IMR-90 (cell line): Measurements from ENCODE around the gene PDZRN3. TPM values are rescaled to one million over a fixed set of nuclear protein-coding genes. Genes with fewer than 3 reads are reported as not detected.

Source experiments
- ATAC-seq: fragments of 200-7000 bp; cut with Tn5 transposase; 2 replicates; pipeline ENCODE4 v1.9.1; 2020; ENCODE audit warnings: low read depth, mild to moderate bottlenecking, moderate library complexity
- BruUV-seq: library from RNA; stranded (reverse); fragments of 400-500 nt; replicated peaks from 2 replicates; lab custom pipeline; 2021; lab: Mats Ljungman, UMichigan
- CTCF ChIA-PET: fragments of 300-600 bp; formaldehyde crosslinking; extraction: SDS; loops from one replicate; lab custom pipeline; 2021; ENCODE audit warnings: antibody characterized with exemption; lab: Yijun Ruan, JAX
- POLR2A ChIA-PET: fragments of 300-600 bp; sonication (Branson Sonifier 250); formaldehyde crosslinking; loops from one replicate; lab custom pipeline; 2022; ENCODE audit warnings: antibody characterized with exemption; ENCODE audit not compliant: unreplicated experiment; lab: Charles Lee
- DNase-seq: peaks from one replicate; pipeline ENCODE4 v3.0.0; 2013
- H2AFZ ChIP-seq: replicated peaks from 2 replicates; pipeline ENCODE3; 2013; ENCODE audit warnings: low read length, mild to moderate bottlenecking; ENCODE audit not compliant: poor library complexity
- H2AK5ac ChIP-seq: 2 replicates; pipeline ENCODE4 v1.6.1; 2013; ENCODE audit warnings: low read depth, low read length, inconsistent platforms
- H2AK9ac ChIP-seq: replicated peaks from 2 replicates; pipeline ENCODE3; 2013; ENCODE audit warnings: mild to moderate bottlenecking, low read depth, low read length, moderate library complexity; ENCODE audit not compliant: poor library complexity
- H2BK120ac ChIP-seq: 2 replicates; pipeline ENCODE4 v1.6.1; 2013; ENCODE audit warnings: low read depth, low read length, inconsistent platforms
- H2BK15ac ChIP-seq: 3 replicates; pipeline ENCODE4 v1.6.1; 2013; ENCODE audit warnings: low read depth, low read length, inconsistent platforms
- H2BK20ac ChIP-seq: 2 replicates; pipeline ENCODE4 v1.6.1; 2013; ENCODE audit warnings: low read depth, mild to moderate bottlenecking, inconsistent platforms, low read length, moderate library complexity
- H2BK5ac ChIP-seq: 2 replicates; pipeline ENCODE4 v1.6.1; 2013; ENCODE audit warnings: mild to moderate bottlenecking, low read depth, low read length, inconsistent platforms; ENCODE audit not compliant: poor library complexity, severe bottlenecking
- H3K14ac ChIP-seq: replicated peaks from 2 replicates; pipeline ENCODE4 v1.6.1; 2013; ENCODE audit warnings: low read depth, low read length, inconsistent platforms
- H3K18ac ChIP-seq: 2 replicates; pipeline ENCODE4 v1.6.1; 2013; ENCODE audit warnings: low read depth, low read length, control low read depth
- H3K23ac ChIP-seq: 2 replicates; pipeline ENCODE4 v1.6.1; 2013; ENCODE audit warnings: low read depth, low read length, inconsistent platforms
- H3K27ac ChIP-seq: 2 replicates; pipeline ENCODE4 v1.5.1; 2013; ENCODE audit warnings: mild to moderate bottlenecking, control low read depth, low read length; ENCODE audit not compliant: insufficient read depth
- H3K27me3 ChIP-seq: 2 replicates; pipeline ENCODE4 v1.6.1; 2013; ENCODE audit warnings: low read length; ENCODE audit not compliant: control insufficient read depth, insufficient read depth
- H3K36me3 ChIP-seq: 2 replicates; pipeline ENCODE4 v1.6.1; 2013; ENCODE audit warnings: low read length, mixed read lengths; ENCODE audit not compliant: control insufficient read depth, insufficient read depth
- H3K4ac ChIP-seq: 2 replicates; pipeline ENCODE4 v1.6.1; 2013; ENCODE audit warnings: low read depth, low read length, inconsistent platforms
- H3K4me1 ChIP-seq: 2 replicates; pipeline ENCODE4 v1.6.1; 2013; ENCODE audit warnings: low read length, mixed read lengths; ENCODE audit not compliant: control insufficient read depth, insufficient read depth
- H3K4me2 ChIP-seq: 2 replicates; pipeline ENCODE4 v1.6.1; 2013; ENCODE audit warnings: low read depth, mild to moderate bottlenecking, control low read depth, low read length, moderate library complexity
- H3K4me3 ChIP-seq: 2 replicates; pipeline ENCODE4 v1.5.1; 2013; ENCODE audit warnings: low read depth, mild to moderate bottlenecking, control low read depth, low read length, moderate library complexity; ENCODE audit not compliant: insufficient read depth
- H3K56ac ChIP-seq: 2 replicates; pipeline ENCODE4 v1.6.1; 2013; ENCODE audit warnings: low read length, inconsistent platforms; ENCODE audit not compliant: insufficient read depth; ENCODE audit errors: extremely low read depth
- H3K79me1 ChIP-seq, 2 experiments: 2 replicates each; pipeline ENCODE4 v1.6.1; 2013; ENCODE audit warnings: low read length in 2 of 2, inconsistent platforms in 1 of 2, low read depth in 1 of 2
- H3K9ac ChIP-seq: 2 replicates; pipeline ENCODE4 v1.6.1; 2013; ENCODE audit warnings: low read depth, low read length, control low read depth
- H3K9me1 ChIP-seq: 2 replicates; pipeline ENCODE4 v1.6.1; 2013; ENCODE audit warnings: low read length, inconsistent platforms; ENCODE audit not compliant: insufficient read depth
- H3K9me3 ChIP-seq: 2 replicates; pipeline ENCODE4 v1.6.1; 2013; ENCODE audit warnings: low read length; ENCODE audit not compliant: control insufficient read depth, insufficient read depth
- H4K20me1 ChIP-seq: 2 replicates; pipeline ENCODE4 v1.6.1; 2013; ENCODE audit warnings: low read length, inconsistent platforms; ENCODE audit not compliant: insufficient read depth
- H4K5ac ChIP-seq: 2 replicates; pipeline ENCODE4 v1.6.1; 2013; ENCODE audit warnings: mild to moderate bottlenecking, low read depth, low read length, control low read depth
- H4K8ac ChIP-seq, 2 experiments: 2 replicates each; pipeline ENCODE4 v1.6.1; 2013; ENCODE audit warnings: low read depth in 2 of 2, low read length in 2 of 2, control low read depth in 1 of 2, inconsistent platforms in 1 of 2
- H4K91ac ChIP-seq: 2 replicates; pipeline ENCODE4 v1.6.1; 2013; ENCODE audit warnings: low read depth, low read length, inconsistent platforms; ENCODE audit not compliant: insufficient read depth
- MAFK ChIP-seq: IDR thresholded peaks from 2 replicates; pipeline ENCODE4 v1.6.1; 2012; ENCODE audit warnings: low read depth, low read length, improper control_type of control experiment
- SMC3 ChIP-seq: fragments of 150-350 bp; IDR thresholded peaks from 2 replicates; pipeline ENCODE4 v1.6.1; 2016; ENCODE audit warnings: low read depth, mild to moderate bottlenecking, antibody characterized with exemption, low read length, moderate library complexity
- dilution Hi-C: fragments of 300-500 bp; cut with HindIII; formaldehyde crosslinking; loops from one replicate; pipeline ENCODE4 v1.14.3; 2018; ENCODE audit warnings: low sequenced_read_pairs; ENCODE audit not compliant: unreplicated experiment
- in situ Hi-C: fragments of 300-500 bp; cut with MboI; formaldehyde crosslinking; loops from 3 replicates; pipeline ENCODE4 v1.14.3; 2019; ENCODE audit warnings: low sequenced_read_pairs, inconsistent platforms, mixed read lengths
- intact Hi-C: fragments of 100-400 bp; cut with micrococcal nuclease; formaldehyde crosslinking; loops from 2 replicates; pipeline ENCODE4 v1.10.0; 2022
- polyA plus RNA-seq, 3 experiments: library from polyadenylated mRNA; depleted of rRNA; stranded (reverse); fragments of >200 nt; gene quantifications; 2 replicates each; pipeline ENCODE4 v1.2.3, GENCODE V29; 2012; ENCODE audit warnings: low replicate concordance in 1 of 3
- total RNA-seq: library from RNA; depleted of rRNA; stranded (reverse); fragments of >200 nt; gene quantifications from 2 replicates; pipeline ENCODE4 v1.2.3, GENCODE V29; 2012

PDZRN3 gene
- total and polyA plus RNA-seq, 2 of the 4 experiments (the other 2 are of a cell fraction) = 9.4 to 17.0 TPM

DNA sequence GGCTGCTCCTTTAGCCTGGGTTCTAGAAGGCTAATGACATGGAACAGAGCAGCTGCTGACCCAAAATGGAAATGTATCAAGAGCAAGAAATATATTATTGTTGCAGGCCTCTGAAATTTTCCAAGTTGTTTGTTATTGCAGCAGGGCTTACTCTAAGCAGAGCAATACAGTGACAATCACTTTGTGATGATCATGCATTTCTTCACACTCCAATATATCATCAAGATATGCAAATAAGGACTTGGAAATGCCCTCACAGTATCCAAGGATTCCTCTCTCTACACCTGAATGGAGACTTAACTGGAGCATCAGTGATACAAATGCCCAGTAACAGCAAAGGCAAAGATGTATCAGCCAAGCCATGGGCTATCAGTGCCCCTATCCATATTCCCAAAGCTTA is 89.6 kb downstream of the PDZRN3 start:
- ATAC-seq = no peak
- peaks cover 10% of the 10 kb centered on the region for H3K9me1 ChIP-seq
- no peak overlapping the region for H4K5ac ChIP-seq
- H3K14ac ChIP-seq = no peak overlapping the region
- POLR2A ChIA-PET = no interaction called here
- BruUV-seq = no TSS peak
- in situ Hi-C loops (no loop called here), intact Hi-C loops (no loop called here), dilution Hi-C loops (no loop called here)
- H2AK9ac ChIP-seq = no peak overlapping the region
- no peak overlapping the region for H3K9ac ChIP-seq
- no peak overlapping the region for H2BK120ac ChIP-seq
- no peak overlapping the region for H3K18ac ChIP-seq
- no peak for DNase-seq
- H2BK20ac ChIP-seq = no peak overlapping the region
- no peaks in the 10 kb centered on the region for H3K9me3 ChIP-seq
- no peak overlapping the region for H4K8ac ChIP-seq
- CTCF ChIA-PET = no interaction called here
- H3K27ac ChIP-seq = no peak overlapping the region
- no peaks in the 10 kb centered on the region for H3K27me3 ChIP-seq
- 0 out of 2 replicates have a peak, but pooled peaks cover 3% of the 10 kb centered on the region for H4K20me1 ChIP-seq
- H2AK5ac ChIP-seq = peak overlapping the region; percentile 20; the same call in 1 of the 2 replicates
- TF ChIP-seq SMC3 = no peak
- 0 out of 2 replicates have a peak, but pooled peaks have one; percentile 8 for TF ChIP-seq MAFK
- H3K23ac ChIP-seq = no peak overlapping the region
- H3K79me1 ChIP-seq = peaks cover 3 to 20% of the 10 kb centered on the region in 2 experiments; a peak in 2 of 4 replicates
- peaks cover 7% of the 10 kb centered on the region for H3K4me1 ChIP-seq
- no peaks in the 10 kb centered on the region for H3K36me3 ChIP-seq
- H2AFZ ChIP-seq = no peak overlapping the region
- H3K56ac ChIP-seq = no peak overlapping the region
- H3K4me3 ChIP-seq = no peak overlapping the region
- no peak overlapping the region for H2BK5ac ChIP-seq
- no peak overlapping the region for H2BK15ac ChIP-seq
- no peak overlapping the region for H3K4ac ChIP-seq
- H4K91ac ChIP-seq = no peak overlapping the region
- no peak overlapping the region for H3K4me2 ChIP-seq
